ENCODE results near the gene LOXHD1. TPM values are rescaled to one million over a fixed set of nuclear protein-coding genes. Genes with fewer than 3 reads are reported as not detected.

LOXHD1 gene
- total RNA-seq, 3 donors from 2014 or later, result 0.59 to 1.6 (median 0.80) TPM

- Histone ChIP-seq H3K9me3 (no peaks in the 10 kb centered on the region), H3K4me3 (no peak overlapping the region), H3K36me3 (no peaks in the 10 kb centered on the region), H3K4me1 (no peaks in the 10 kb centered on the region), H3K27ac (no peak overlapping the region), H3K27me3 (no peaks in the 10 kb centered on the region)
- intact Hi-C loops (cut with DNase I; ENCODE audit: low total_unique reads), result no loop called here
- no peak for DNase-seq (ENCODE audit: low spot score in 2 of 2)
- TF ChIP-seq POLR2A (IDR thresholded peaks at IDR 0.05) (no peak), CTCF (IDR thresholded peaks at IDR 0.05) (no peak), POLR2AphosphoS5 (IDR thresholded peaks at IDR 0.05) (no peak)
These were observed 220.4 kb downstream of the LOXHD1 start for GRCh38 chr18:46436621-46437020.

DNA sequence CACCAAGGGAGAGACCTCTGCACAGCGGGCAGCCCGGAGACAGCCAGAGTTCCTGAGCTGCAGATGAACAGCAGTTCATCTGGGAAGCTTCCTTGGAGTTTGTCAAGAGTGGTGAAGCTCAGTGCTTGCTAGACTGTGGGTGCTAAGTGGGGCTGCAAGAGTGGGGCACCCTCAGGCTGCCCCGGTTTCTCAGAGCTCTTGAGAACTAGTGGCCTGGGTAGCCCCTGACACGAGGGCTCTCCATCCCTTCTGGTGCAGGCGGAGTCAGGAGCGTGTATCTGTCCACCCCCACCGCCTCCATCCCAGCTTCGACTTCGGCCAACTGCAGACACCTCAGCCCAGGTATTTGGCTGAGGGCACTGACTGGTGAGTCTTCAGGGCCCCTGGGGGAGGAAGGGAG, 222.0 kb downstream of the LOXHD1 start:
- H3K36me3 ChIP-seq, result no peaks in the 10 kb centered on the region
- intact Hi-C loops (cut with DNase I; ENCODE audit: low total_unique reads), result no loop called here
- TF ChIP-seq POLR2AphosphoS5 (IDR thresholded peaks at IDR 0.05), result no peak
- no peak for TF ChIP-seq CTCF (IDR thresholded peaks at IDR 0.05)
- no peak for TF ChIP-seq POLR2A (IDR thresholded peaks at IDR 0.05)

DNA sequence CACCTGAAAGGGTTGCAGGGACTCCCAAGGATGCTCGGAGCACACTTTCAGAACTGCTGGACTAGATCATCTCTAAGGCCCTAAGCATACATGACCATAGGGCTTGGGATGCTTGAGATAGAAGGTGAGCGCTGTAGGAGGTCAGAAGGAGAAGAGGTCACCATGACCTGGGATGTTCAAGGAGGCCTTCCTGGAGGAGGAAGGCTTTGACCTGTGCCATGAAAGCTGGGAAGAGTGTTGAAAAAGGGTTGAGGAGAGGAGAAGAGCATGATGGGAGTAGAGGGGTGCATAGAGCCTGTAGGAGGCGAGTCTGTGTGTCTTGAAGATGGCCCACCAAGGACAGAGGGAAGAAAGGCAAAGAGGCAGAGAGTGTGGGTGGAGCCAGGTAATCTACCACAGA, 222.4 kb downstream of the LOXHD1 start:
- no peak overlapping the region for H3K27ac ChIP-seq
- intact Hi-C loops (cut with DNase I; ENCODE audit: low total_unique reads), result no loop called here
- DNase-seq (ENCODE audit: low spot score in 2 of 2), result no peak
- H3K36me3 ChIP-seq, result no peaks in the 10 kb centered on the region
- no peaks in the 10 kb centered on the region for H3K27me3 ChIP-seq
- TF ChIP-seq CTCF (IDR thresholded peaks at IDR 0.05), result no peak
- no peak for TF ChIP-seq POLR2A (IDR thresholded peaks at IDR 0.05)
- no peak for TF ChIP-seq POLR2AphosphoS5 (IDR thresholded peaks at IDR 0.05)
- H3K4me3 ChIP-seq, result no peak overlapping the region
- H3K4me1 ChIP-seq, result no peaks in the 10 kb centered on the region
- no peaks in the 10 kb centered on the region for H3K9me3 ChIP-seq

More for the DNA sequence above, 222.0 kb downstream of the LOXHD1 start:
- Histone ChIP-seq H3K4me3 (no peak overlapping the region), H3K27ac (no peak overlapping the region), H3K9me3 (no peaks in the 10 kb centered on the region), H3K4me1 (no peaks in the 10 kb centered on the region), H3K27me3 (no peaks in the 10 kb centered on the region)
- no peak for DNase-seq (ENCODE audit: low spot score in 2 of 2)

DNA sequence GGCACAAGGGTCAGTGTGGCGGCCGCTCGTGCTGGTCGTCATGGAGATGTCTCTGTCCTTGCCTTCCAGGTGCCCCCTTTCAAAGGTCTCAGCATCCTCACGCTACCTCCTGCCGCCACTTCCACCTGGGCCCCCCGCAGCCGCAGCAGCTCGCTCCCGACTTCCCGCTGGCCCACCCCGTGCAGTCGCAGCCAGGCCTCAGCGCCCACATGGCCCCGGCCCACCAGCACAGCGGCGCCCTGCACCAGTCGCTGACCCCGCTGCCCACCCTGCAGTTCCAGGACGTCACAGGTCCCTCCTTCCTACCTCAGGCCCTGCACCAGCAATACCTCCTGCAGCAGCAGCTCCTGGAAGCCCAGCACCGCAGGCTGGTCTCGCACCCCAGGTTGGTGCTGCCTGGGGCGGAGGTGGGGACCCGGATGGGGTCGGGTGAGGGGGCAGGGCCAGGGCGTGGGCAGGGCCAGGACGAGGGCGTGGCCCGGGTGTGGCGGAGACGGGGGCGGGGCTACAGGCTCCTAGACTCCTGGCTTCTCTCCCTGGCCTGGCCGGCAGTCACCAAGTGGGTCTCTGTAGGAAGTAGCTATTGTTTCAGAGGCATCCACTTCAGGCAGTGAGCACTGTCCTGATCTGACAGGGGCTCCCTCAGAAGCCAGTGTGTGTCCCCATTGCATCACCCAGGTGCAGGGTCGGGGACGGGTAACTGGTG, 223.7 kb downstream of the LOXHD1 start:
- intact Hi-C loops (cut with DNase I; ENCODE audit: low total_unique reads), result no loop called here
- DNase-seq (ENCODE audit: low spot score in 2 of 2), result peak in 1 of 2 donors; percentile 6
- Histone ChIP-seq H3K9me3 (no peaks in the 10 kb centered on the region), H3K27ac (no peak overlapping the region), H3K4me1 (no peaks in the 10 kb centered on the region), H3K4me3 (no peak overlapping the region), H3K36me3 (no peaks in the 10 kb centered on the region), H3K27me3 (no peaks in the 10 kb centered on the region)
- TF ChIP-seq POLR2A (IDR thresholded peaks at IDR 0.05) (no peak), CTCF (IDR thresholded peaks at IDR 0.05) (no peak), POLR2AphosphoS5 (IDR thresholded peaks at IDR 0.05) (no peak)

DNA sequence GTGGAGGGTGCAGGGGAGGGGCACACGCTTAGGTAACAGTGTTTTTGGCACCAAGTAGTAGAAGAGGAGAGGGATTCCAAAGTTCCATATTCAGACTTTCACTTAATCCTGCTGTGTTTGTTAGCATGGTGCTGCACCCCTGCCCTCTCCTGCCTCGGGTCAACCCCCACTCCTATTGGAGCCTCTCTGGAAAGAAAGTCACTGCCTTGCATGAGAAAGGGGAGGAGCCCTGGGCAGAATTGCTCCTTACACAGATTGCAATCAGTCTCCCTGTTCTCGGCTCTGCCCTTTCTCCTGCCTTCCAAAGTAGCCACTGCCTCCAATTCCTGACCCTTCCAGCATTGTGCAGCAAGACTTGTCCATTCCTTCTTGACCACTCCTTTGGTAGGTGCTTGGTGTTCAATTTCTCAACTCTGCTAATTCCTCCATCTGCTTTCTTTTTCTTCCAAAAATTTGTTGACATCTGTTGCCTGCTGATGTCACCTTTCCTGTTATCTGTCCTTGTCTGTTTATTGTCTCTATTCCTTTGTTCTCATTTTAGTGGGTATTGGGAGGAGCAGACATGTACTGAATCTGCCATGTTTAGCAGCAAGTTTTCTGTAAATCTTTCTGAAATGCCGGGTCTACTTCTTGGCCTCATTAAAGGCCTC, 225.4 kb downstream of the LOXHD1 start:
- TF ChIP-seq CTCF (IDR thresholded peaks at IDR 0.05) (no peak), POLR2A (IDR thresholded peaks at IDR 0.05) (no peak), POLR2AphosphoS5 (IDR thresholded peaks at IDR 0.05) (no peak)
- DNase-seq (ENCODE audit: low spot score in 2 of 2), result no peak
- Histone ChIP-seq H3K27me3 (no peaks in the 10 kb centered on the region), H3K4me1 (no peaks in the 10 kb centered on the region), H3K4me3 (no peak overlapping the region), H3K9me3 (no peaks in the 10 kb centered on the region), H3K36me3 (no peaks in the 10 kb centered on the region), H3K27ac (no peak overlapping the region)
- intact Hi-C loops (cut with DNase I; ENCODE audit: low total_unique reads), result no loop called here
